HUES48 (cell line): Measurements from ENCODE around the gene TLR6.

Experiments used
- H3K27ac ChIP-seq: one replicate; pipeline ENCODE4 v1.7.0; 2013; ENCODE audit warnings: low read depth, low read length, inconsistent platforms
- H3K27me3 ChIP-seq: 2 replicates; pipeline ENCODE4 v1.6.1; 2013; ENCODE audit warnings: mild to moderate bottlenecking, low read length; ENCODE audit not compliant: control insufficient read depth, insufficient read depth
- H3K36me3 ChIP-seq: 2 replicates; pipeline ENCODE4 v1.6.1; 2013; ENCODE audit warnings: low read length; ENCODE audit not compliant: control insufficient read depth, insufficient read depth
- H3K4me1 ChIP-seq: 2 replicates; pipeline ENCODE4 v1.6.1; 2013; ENCODE audit warnings: mild to moderate bottlenecking, low read length; ENCODE audit not compliant: control insufficient read depth, insufficient read depth
- H3K4me3 ChIP-seq: 2 replicates; pipeline ENCODE4 v1.5.1; 2013; ENCODE audit warnings: mild to moderate bottlenecking, low read depth, low read length
- H3K9ac ChIP-seq: 2 replicates; pipeline ENCODE4 v1.6.1; 2013; ENCODE audit warnings: mild to moderate bottlenecking, low read depth, low read length, moderate library complexity
- H3K9me3 ChIP-seq: 2 replicates; pipeline ENCODE4 v1.6.1; 2013; ENCODE audit warnings: low read length; ENCODE audit not compliant: control insufficient read depth, insufficient read depth

TLR6 gene

DNA sequence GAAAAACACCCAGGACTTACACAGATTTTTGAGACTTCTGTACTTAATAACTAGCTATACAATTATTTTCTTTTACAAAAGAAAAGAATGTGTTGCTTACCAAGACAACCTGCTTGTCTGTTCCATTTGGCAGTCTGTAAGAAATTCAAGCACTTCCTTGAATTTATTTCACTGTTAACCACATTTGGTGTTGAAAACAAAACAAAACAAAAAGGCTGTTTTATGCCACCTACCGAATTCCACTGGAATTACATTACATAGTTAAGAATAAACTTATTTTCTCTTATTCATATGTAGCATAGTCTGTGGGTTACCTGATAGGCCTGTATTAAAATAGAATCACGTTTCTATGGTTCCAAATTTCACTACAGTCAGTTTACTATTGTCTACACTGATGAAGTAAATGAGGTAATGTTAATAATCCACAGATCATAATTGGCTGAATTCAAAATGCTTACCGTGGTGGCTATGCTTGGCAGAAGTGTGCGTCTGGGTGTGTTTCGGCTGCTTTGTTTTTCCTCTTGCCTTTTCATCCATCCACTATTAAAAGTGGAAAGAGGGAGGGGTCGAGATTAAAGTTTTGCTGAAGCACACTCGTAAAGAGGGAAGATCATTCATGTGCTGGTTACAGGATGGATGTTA, 51.8 kb downstream of the TLR6 start, which contains the start of gene TLR1:
Gene TLR1 (minus strand): TSS at position 138 of the 642 bp plus-strand sequence. CDS start 5,960 bp downstream, outside the sequence.
- H3K4me3 ChIP-seq = no peak within 1 kb of the TSS
- H3K9ac ChIP-seq = no peak within 1 kb of the TSS
- no peaks in the 10 kb centered on the region for H3K36me3 ChIP-seq
- H3K27me3 ChIP-seq = no peaks in the 10 kb centered on the region
- peaks cover 18% of the 10 kb centered on the region for H3K9me3 ChIP-seq
- no peak within 1 kb of the TSS for H3K27ac ChIP-seq
- no peaks in the 10 kb centered on the region for H3K4me1 ChIP-seq

DNA sequence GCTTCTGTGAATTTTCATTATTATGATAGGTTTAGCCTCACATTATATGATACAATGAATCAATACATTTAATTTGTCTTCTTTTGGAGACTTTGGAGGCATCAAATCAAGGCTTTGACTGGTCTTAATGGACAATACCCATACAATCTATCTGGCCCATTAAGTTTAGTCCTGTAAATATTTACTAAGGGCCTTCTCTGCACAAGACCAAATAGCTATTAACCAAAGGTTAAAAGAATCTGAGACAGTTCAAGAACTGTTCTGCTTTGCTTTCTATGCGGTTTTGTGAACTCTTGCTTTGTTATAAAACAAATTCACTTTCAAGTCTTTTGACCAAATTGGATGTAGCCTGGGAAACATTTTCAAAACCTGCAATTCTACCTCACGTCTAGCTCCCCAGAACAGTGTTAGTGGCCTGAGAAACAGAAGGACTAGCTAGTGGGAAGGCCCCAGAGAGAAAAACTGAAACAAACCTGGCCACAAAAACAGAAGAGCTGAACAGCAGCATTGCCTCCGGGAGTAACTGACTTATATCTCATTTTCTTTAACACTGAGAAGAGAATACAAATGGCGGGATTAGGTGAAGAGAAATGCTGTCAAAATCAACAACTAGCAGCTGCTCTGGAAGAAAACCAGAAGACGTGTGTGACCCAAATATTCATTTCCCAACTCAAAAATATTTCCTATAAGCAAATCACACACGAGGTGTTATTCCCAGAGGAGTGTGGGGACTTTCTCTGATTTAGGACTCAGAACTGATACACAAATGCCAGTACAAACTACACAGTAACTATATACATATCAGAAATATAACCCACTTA, 52.6 kb downstream of the TLR6 start:
- Histone ChIP-seq H3K9ac (no peak overlapping the region), H3K4me3 (no peak overlapping the region), H3K27ac (no peak overlapping the region), H3K27me3 (no peaks in the 10 kb centered on the region), H3K4me1 (no peaks in the 10 kb centered on the region), H3K9me3 (peaks cover 18% of the 10 kb centered on the region), H3K36me3 (no peaks in the 10 kb centered on the region)

DNA sequence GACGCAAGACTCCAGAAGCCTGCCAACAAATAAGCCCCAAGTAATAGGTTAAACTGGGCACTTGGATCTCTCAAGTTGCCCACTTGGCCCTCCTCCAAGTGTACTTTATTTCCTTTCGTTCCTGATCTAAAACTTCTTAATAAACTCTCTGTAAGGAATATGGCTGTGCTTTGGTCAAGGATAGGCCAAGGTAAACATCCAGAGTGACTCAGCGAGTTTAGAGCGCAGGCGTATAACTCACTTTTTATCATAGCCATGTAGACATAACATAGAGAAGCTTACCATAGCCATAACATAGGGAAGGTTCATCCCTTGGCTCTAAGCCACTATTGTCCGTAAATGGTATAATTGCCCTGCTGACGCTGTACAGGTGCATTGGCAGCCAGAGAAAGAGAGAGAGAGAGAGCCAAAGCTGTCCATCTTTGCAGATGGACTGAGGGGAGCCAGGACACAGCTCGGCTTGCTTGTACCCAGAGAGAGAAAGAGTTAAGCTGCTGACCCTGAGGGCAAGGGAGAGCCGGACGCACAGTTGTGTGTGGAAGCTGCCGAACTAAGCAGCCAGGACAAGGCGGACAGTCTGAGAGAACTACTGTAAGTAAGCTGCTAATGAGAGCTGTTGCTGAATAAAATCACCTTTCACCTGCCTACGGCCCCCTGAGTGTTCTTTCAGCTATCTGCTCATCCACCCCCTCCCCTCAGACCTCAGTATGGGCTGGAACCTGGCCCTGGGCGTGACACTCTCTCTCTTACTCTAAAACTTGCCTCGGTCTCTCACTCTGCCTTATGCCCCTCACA, 53.9 kb downstream of the TLR6 start:
- Histone ChIP-seq H3K27me3 (no peaks in the 10 kb centered on the region), H3K36me3 (no peaks in the 10 kb centered on the region), H3K4me1 (no peaks in the 10 kb centered on the region), H3K27ac (no peak overlapping the region), H3K9me3 (peaks cover 18% of the 10 kb centered on the region), H3K4me3 (no peak overlapping the region), H3K9ac (no peak overlapping the region)

DNA sequence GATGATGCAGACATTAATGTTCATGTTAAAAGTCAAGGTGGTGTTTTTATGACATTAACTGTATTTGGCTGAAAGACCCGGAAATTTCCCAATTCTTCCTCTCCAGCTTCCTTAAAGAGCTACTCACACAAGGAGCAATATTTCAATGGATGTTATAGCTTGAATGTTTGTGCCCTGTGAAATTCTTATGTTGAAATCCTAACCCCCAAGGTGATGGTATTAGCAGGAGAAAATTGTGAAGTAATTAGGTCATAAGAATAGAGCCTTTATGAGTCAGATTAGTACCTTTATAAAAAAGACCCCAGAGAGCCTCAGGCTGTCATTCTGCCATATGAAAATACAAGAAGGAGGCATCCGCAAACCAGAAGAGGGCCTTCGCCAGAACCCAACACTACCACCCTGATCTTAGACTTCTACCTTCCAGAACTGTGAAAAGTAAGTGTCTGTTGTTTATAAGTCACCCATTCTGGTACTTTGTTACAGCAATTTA, 55.6 kb downstream of the TLR6 start:
- no peaks in the 10 kb centered on the region for H3K4me1 ChIP-seq
- H3K9me3 ChIP-seq = peaks cover 18% of the 10 kb centered on the region
- no peak overlapping the region for H3K4me3 ChIP-seq
- H3K9ac ChIP-seq = no peak overlapping the region
- H3K27me3 ChIP-seq = no peaks in the 10 kb centered on the region
- H3K36me3 ChIP-seq = no peaks in the 10 kb centered on the region
- H3K27ac ChIP-seq = no peak overlapping the region

DNA sequence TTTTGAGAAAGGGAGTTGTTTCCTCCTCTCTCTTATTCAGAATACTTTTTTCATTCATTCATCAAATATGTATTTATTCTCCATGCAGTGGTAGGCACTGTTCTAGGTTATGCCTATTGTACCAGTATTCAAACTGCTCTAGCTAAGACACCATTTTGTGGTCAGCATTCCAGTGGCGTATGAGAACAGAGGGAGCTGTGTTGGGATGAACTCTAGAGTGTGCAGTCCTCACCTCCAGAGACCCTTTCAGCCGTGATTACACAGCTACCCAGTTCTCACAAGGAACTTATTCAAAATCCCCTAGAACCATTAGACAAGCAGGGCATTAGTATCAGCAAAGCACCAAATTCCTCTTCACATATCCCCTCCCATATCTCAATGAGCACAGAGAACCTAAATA, 56.3 kb downstream of the TLR6 start:
- peaks cover 14% of the 10 kb centered on the region for H3K9me3 ChIP-seq
- no peak overlapping the region for H3K27ac ChIP-seq
- H3K4me3 ChIP-seq = no peak overlapping the region
- H3K4me1 ChIP-seq = no peaks in the 10 kb centered on the region
- H3K36me3 ChIP-seq = no peaks in the 10 kb centered on the region
- no peaks in the 10 kb centered on the region for H3K27me3 ChIP-seq
- H3K9ac ChIP-seq = no peak overlapping the region

DNA sequence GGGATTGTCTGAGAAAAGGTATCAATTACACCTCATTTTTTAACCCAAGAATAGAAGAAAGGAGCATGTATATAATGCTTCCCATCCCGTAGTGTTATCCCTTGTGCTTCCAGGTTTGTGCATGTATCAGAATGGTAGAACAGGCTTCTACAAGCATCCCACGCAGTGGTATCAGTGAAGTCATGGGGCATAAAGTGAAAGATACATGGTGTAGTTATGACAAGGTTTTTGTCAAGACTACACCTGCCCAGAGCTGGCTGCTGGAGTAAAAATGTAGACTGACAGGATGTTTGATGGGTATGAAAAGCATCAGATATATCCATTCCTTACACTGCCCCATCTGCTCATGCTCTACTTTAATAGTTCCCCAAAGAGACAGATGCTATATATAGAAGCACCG, 61.5 kb downstream of the TLR6 start:
- H3K27ac ChIP-seq = no peak overlapping the region
- H3K36me3 ChIP-seq = no peaks in the 10 kb centered on the region
- no peak overlapping the region for H3K4me3 ChIP-seq
- no peak overlapping the region for H3K9ac ChIP-seq
- no peaks in the 10 kb centered on the region for H3K4me1 ChIP-seq
- H3K9me3 ChIP-seq = no peaks in the 10 kb centered on the region
- no peaks in the 10 kb centered on the region for H3K27me3 ChIP-seq

DNA sequence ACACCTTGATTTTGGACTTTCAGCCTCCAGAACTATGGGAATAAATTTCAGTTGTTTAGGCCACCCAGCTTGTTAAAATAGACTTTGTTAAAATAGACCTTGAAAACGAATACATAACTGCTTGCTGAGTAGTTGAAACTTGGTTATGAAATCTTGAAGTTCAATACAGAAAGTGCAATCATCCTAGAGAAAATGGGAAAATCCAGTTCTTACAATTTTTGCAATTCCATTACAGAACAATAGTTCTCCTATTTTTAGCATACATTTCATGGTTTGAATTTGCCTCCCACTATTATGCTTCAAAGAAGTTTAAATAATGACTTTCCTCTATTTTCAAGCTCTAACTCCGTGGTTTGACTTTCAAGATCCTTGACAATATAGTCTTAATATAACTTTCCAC, 62.6 kb downstream of the TLR6 start:
- Histone ChIP-seq H3K27ac (no peak overlapping the region), H3K4me1 (no peaks in the 10 kb centered on the region), H3K4me3 (no peak overlapping the region), H3K9ac (no peak overlapping the region), H3K36me3 (no peaks in the 10 kb centered on the region), H3K27me3 (no peaks in the 10 kb centered on the region), H3K9me3 (no peaks in the 10 kb centered on the region)

DNA sequence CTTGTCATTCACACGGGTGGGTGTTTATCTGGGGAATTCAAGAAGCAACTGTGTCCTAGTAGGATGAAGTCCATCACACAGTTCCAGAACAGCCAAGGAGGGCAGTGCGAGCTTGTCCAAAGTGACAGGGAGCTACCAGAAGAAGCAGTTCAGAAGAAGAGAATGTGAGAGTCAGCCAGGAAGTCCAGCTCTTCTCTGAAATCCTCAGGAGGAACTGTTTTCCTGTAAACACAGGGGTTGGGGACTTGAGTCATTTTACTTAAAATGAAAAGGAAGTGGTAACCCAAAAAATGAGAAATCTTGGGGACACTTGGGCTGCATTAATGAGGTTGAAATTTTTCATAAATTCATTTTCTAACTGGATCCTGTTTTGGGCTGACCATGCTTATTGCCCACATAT, 65.6 kb downstream of the TLR6 start:
- Histone ChIP-seq H3K4me1 (no peaks in the 10 kb centered on the region), H3K9me3 (no peaks in the 10 kb centered on the region), H3K27me3 (no peaks in the 10 kb centered on the region), H3K27ac (no peak overlapping the region), H3K4me3 (no peak overlapping the region), H3K36me3 (no peaks in the 10 kb centered on the region), H3K9ac (no peak overlapping the region)

DNA sequence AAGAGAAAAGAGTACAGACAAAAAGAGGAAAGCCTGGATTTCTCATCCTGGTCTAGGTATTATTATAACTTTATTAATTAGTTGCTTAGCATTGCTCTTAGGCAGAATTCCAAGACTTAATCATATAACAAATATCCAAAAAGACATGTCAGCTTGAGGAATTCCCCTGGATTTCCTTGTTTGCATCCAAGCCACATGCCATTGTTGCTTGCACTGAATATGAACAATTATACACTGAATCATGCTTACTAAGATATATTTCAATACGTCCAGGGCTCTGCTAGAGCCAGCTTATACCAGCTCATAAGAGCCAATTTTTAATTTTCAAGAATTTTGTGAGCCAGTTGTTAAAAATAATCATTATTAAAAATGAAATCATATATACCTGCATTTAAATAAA, 68.3 kb downstream of the TLR6 start:
- Histone ChIP-seq H3K36me3 (no peaks in the 10 kb centered on the region), H3K9me3 (no peaks in the 10 kb centered on the region), H3K4me3 (no peak overlapping the region), H3K27ac (no peak overlapping the region), H3K4me1 (no peaks in the 10 kb centered on the region), H3K27me3 (no peaks in the 10 kb centered on the region), H3K9ac (no peak overlapping the region)

DNA sequence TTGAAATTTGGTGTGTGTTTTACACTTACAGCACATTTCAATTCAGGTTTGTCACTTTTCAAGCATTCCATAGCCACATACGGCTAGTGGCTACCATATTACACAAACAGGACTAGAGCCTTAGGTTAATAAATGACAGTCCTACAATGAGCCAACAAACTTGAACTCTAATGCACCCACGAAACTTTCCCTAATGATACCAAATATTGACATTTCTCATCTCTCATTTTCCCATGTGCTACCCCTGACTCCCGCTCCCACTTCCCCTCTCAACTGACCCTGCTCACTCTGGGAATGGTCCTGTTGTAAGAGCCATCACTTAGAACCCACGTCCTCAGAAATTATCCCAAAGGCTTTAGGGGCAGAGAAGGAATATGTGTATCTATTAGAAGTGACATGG, 68.9 kb downstream of the TLR6 start:
- Histone ChIP-seq H3K4me3 (no peak overlapping the region), H3K9ac (no peak overlapping the region), H3K4me1 (no peaks in the 10 kb centered on the region), H3K36me3 (no peaks in the 10 kb centered on the region), H3K9me3 (no peaks in the 10 kb centered on the region), H3K27me3 (no peaks in the 10 kb centered on the region), H3K27ac (no peak overlapping the region)
